T-helper 1 cell treated with Interleukin-12 subunit alpha and Interleukin-12 subunit beta and Interleukin-4 antibody, amounts not matched to agents 30 ng/mL and 1 ng/mL, for 36 hours (primary cell): ENCODE results near the gene KCNJ4. TPM values are rescaled to one million over a fixed set of nuclear protein-coding genes. Genes with fewer than 3 reads are reported as not detected.

Source experiments
- intact Hi-C: fragments of 100-400 bp; cut with micrococcal nuclease; formaldehyde crosslinking; loops from one replicate; pipeline ENCODE4 v1.15.1; 2024
- total RNA-seq: library from RNA; stranded (reverse); gene quantifications from 2 replicates; pipeline ENCODE4 v1.2.3, GENCODE V29; 2022

Gene KCNJ4
- total RNA-seq, 1 donor from 2014 or later, result not detected

DNA sequence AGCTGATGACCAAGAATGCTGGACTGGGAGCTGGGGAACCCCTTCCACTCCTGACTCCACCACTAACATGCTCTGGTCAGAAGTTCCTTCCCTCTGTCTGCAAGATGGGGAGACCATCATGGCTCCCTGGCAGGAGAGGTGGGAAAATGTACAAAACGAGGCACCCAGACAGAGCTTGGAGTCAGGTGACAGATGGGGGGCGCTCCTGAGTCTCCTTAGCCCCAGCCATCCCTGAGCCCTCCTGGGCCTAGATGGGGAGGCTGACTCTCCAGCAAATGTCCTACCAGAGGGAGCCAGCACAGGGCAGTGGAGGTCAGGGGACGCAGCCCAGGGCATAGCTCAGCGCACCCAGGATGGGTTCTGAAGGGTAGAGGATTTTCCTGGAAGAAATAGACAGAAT lies 20.0 kb downstream of the KCNJ4 start:
- intact Hi-C loops, result no loop called here

DNA sequence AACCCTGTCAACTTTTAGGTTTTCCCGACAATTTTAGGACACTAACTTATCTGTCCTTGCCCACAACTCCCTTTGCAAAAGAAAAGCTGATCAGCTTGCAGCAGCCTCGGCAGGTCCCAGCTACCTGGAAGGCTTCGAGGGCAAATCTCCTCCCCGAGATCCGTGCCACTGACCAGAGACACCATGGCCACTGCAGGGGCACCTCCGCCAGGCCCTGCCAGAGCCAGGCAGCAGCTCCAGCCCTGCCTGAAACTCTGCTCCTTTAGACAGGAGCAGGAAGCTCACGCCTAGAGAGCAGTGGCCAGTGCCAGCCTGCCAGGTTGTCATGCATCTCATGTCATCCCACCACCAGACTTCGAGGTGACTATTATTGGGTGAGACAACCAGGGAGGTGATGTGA lies 21.1 kb downstream of the KCNJ4 start:
- intact Hi-C loops, result no loop called here

DNA sequence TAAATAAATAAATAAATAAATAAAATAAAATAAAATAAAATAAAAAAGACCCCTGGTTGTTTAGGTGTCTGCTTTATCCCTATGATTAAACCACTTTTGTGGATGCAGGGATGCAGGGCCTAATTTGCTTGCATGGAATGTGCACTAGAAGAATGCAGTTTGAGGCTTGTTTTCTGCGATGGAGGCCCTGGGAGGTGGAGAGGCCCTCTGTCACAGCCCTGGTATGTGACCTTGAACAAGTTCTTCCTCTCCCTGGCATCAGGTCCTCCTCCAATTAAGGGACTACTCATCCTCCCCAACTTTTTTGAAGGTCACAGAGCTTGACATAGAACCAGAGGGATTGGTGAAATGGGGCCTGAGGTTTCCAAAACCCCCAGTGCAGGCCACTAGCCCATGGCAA lies 22.7 kb downstream of the KCNJ4 start:
- intact Hi-C loops, result no loop called here

DNA sequence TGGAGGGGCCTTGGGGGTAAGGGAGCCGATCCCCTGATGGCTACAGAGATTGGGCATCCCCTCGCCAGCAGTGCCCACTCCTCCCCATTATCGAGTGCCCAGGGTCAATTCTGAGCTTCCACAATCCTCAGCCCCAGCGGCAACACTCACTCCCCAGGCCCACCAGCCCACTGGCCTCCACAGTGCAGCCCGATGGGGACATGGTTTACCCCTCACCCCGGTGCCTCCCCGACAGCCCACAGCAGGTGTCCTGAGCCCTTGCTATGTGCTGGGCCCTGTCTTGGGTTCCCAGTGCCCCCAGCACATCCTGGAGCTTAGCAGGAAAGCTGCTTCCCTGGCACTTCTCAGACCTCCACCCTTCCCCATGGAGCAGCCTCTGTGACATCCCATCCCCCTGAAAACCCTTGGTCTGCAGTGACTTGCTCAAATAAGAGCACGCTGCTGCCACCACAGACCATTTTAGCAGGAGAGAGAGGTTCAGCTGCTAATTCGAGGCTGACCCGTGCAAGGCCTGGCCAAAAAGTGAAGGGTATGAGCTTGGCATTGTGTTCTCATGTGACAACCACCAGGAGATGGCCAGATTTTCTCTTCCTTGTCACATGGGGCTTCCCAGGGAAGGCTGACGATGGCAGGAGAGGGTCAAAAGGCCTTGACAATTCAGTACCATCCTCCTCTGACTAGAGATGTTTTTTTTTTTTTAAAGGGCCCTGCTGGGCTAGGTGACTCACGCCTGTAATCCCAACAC lies 23.6 kb downstream of the KCNJ4 start:
- intact Hi-C loops, result no loop called here

DNA sequence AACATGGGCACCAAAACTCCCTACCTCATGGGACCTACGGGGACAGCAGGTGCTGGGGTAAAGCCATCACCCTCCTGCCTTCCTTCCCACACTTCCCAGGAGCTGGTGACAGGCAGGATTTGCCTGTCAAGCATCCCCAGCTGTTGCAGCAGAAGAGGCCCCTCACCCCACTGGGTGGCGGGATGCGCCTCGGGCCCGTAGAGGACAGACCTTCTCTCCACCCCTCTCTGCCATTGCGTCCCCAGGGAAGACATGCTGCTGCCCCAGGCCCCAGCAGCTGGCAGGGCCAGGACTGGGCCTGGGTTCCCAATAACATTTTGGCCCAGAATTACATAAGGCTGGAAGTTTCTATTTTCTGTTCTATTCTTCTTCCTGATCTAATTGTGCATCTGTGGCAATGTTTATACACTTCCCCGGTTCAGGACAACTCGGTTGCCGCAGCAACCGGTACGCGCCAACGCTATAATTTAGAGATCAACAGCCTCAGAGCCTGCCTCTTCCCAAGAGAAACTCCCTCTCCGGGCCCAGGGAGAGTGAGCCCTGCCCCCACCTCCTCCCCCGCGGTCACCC lies 25.4 kb downstream of the KCNJ4 start:
- intact Hi-C loops, result no loop called here

DNA sequence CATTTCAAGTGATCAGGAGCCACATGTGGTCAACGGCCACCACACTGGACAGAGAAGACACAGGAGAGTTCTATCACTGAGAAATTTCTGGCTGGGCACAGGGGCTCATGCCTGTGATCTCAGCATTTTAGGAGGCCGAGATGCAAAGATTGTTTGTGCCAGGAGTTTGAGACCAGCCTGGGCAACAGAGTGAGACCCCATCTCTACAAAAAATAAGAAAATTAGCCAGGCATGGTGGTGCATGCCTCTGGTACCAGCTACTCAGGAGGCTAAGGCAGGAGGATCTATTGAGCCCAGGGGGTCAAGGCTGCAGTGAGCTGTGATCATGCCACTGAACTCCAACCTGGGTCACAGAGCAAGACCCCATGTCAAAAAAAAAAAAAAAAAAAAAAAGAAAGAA lies 26.3 kb downstream of the KCNJ4 start:
- intact Hi-C loops, result no loop called here

DNA sequence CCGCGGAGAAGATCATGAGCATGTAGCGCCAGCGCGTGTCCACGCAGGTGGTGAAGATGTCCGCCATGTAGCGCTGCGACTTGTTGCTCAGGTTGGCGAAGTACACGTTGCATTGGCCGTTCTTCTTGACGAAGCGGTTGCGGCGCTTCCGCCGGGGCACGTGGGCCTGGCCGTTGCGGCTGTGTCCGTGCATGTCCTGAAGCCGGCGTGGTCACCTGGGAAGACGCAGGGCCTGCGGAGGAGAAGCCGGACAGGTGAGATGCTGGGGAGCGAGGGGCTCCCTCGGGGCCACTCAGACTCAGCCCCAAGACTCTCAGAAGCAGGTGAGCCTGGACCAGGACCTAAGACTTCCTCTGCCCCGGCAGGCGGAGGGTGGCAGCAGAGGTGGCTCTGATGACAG lies 27.1 kb downstream of the KCNJ4 start:
- intact Hi-C loops, result no loop called here

DNA sequence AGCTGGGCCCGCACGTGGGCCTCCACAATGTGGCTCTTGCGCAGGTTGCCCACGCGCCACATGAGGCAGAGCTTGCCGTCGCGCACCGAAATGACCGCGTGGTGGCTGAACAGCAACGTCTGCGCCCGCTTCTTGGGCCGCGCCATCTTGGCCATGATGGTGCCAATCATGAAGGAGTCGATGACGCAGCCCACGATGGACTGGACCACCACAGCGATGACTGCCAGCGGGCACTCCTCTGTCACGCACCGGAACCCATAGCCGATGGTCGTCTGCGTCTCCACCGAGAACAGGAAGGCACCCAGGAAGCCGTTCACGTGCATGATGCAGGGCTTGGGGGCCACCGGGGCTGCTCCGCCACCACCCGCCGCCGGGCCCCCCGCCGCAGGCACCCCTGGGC lies 27.5 kb downstream of the KCNJ4 start:
- intact Hi-C loops, result no loop called here

DNA sequence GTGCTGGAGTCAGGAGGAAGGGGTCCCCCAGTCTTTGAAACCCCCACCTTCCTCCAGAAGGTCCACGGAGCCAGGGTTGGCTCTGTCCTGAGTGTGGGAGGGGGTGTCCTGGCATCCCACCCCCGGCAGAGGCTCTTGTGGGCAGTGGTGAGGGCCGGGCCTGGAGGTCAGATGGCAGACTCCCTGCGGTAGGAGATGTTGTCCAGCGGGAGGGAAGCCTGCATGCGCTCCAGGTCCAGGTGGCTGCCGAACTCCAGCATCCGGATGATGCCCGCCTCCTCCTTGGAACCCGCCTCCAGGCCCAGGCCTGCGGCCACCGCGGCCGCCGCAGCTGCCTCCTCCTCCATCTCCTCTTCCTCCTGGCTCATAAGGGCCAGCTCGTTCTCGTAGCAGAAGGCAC lies 28.4 kb downstream of the KCNJ4 start:
- intact Hi-C loops, result no loop called here

DNA sequence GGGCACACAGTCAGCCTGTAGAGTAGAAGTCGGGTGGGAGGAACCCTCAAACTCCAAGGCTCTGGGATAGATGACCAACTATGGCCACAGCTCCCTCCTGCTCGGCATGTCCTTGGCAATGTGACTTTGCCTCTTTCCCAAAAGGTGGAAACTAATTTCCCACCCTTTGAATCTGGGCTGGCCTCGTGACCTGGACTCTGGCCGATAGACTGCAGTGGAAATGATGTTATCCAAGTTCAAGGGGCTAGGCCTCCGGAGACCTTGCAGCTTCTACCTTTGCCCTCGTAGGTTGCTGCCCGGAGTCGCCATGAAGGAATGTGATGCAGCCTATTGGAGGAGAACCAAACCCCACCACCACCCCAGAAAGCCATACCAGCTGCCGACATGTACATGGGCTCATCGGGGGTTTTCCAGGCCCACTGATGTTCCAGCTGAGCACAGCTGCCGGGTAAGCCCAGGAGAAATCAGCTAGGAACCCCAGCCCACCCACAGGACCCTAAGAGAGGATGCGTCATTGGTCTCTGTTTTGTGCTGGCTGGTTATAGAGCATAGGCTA lies 30.4 kb downstream of the KCNJ4 start:
- intact Hi-C loops, result no loop called here

DNA sequence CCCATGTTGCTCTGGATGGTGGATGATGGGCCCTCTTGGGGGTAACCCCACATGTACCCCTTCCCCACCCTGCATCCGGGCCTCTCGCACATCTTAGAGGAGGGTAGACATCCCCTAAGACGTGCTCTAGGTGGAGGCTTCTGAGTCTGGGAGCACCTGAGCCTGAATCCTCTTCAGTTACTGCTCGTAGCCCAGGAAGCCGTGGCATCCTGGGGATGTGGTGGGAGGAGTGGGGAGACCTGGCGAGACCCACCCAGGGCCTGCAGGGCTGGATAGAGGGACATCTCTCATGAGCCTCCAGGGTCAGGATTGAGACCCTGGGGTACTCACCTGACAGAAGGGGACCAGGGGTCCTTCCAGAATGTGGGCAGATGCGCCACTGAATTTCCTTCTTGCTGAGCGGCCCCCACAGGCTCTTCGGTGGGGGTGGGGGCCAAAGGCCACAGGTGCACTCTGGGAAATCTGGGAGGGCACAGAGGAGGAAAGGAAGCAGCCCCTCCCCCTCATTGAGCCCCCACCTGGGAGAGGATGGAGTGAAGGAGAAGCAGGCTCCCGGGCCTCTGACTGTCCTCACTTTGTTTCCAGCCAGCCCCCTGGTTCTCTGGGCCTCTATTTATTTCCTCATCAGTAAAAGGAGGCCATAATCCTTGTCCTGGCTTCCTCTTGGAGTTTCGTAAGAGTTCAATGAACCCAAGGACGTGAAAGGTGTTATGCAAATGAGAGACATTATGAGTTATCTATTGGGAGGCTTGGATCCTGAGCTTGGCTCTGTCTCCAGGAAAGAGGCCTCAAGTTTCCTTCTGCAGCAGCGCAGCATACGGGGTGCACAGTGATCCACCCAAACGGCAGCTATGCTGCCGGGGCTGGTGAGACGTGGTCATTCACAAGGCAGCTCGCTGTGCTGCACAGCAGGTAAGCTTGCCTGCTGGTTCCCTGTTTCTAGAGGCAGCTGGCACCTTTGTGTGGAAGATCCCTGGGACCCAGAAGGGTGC lies 31.2 kb downstream of the KCNJ4 start:
- intact Hi-C loops, result no loop called here

DNA sequence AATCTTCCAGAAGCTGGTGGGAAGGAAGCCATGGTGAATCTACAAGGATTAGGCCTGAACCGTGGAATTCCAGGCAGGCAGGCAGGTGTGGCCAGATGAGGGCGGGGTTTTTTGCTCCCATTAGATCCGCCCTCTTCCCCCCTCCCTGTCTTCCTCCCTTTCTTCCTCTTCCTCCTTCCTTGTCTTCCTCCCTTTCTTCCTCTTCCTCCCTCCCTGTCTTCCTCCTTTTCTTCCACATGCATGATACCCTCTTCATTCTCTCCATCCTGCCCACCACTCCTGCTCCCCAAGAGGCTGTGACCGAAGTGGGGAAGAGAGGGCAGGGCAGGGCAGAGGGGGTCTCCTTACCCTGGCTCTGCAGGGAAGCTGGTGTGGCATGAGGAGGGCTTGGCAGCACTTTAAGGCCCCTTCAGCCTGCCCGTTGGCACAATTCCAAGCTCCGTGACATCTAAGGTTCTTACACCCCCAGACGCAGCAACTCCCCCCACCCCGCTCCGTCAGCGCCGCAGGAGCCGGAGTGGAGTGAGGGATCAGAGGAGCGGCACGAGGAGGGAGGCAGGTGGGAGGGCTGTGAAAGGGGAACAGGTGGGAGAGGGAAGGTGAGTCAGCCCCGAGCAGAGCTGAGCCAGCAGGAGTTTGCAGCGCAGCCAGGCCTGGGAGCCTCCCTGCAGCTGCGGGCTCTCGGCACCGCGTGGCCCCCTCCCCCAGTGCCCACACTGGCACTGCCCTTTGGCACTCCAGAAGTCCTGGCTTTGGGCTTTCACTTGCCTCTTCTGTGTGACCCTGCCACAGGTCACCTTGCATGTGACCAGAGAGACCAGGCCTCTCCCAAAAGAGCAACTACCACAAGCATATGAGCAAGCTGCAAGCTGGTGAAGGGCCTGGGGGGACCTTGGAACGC lies 32.1 kb downstream of the KCNJ4 start:
- intact Hi-C loops, result no loop called here

DNA sequence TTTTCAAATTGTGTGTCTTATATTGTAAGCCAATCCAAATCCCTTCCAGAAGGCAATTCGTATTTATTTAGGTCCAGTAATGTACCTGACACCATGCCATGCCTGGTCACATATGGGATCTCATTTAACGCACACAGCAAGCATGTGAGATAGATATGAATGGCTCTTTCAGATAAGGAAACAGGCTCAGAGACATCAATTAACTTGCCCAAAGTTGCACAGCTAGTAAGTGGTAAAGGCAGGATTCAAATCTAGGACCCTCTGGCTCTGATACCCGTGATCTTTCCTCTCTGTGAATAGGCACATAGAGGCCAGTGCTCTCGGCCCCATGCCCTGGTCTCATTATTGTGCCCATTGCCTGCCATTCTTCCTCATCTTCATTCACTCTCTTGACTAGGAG lies 34.3 kb downstream of the KCNJ4 start:
- intact Hi-C loops, result no loop called here

DNA sequence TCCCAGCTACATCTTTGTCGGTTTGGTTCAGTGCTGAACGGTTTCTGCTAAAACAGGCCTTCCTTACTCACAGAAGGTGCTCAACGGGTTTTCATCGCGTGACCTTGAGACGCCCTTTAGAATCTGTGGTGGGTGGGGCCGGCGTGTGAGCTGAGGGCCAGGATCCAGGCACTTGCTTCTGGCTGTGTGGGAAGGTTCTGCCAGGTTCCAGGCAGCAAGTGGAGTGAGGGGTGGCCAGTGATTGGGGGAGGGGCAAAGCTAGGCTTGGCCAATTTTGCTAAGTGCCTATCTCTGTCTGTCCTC lies 35.2 kb downstream of the KCNJ4 start:
- intact Hi-C loops, result no loop called here

DNA sequence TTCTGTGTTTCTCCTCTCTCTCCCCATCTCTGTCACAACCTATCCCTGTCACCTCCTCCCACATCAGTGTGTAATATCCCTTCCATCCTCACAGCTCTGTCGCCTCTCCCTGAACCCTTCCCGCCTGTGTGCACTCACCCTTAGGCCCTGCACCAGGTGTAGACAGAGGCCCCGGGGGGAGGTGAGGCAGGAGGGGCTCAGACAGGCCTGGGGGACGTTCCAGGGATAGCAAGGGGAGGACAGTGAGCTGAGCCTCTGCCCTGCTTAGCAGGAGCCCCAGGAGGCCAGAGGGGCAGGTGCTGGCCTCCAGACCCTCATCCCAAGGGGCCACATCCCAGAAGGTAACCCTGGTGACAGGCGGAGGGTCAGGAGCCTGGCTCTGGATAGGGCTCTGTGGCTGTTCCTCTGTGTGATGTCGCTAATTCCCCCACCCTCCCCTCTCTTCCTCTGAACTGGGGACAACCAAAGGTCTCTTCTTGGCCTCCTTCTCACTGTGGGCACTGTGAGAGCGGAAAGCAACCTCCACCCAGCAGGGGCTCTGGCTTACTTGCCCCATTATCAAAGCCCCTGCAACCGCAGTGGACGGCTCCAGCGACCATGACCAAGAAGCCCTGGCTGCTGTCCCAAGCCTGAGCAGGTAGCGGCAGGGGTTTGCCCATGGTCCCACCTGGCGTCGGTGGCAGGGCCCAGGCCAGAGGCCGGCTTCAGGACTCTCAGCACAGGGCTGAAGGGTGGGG lies 35.7 kb downstream of the KCNJ4 start:
- intact Hi-C loops, result no loop called here

DNA sequence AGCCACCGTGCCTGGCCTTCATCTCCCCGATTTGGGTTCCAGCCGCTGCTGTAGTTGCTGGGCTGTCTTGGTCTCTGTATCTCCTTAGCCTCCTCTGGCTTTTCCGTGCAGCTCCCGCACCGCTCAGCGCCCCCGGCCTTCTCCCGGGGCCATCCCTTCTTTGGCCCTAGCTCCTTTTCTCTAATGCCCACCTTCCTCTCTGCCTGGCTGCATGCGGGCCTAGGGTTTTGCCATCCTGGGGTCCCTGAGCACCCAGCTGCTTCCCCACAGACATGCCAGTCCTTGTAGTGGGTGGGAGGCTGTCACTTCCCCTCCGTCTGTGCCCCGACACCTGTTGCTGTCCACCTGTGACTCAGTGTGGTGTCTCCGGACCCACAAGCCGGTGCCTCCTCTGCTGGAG lies 36.4 kb downstream of the KCNJ4 start:
- intact Hi-C loops, result no loop called here

DNA sequence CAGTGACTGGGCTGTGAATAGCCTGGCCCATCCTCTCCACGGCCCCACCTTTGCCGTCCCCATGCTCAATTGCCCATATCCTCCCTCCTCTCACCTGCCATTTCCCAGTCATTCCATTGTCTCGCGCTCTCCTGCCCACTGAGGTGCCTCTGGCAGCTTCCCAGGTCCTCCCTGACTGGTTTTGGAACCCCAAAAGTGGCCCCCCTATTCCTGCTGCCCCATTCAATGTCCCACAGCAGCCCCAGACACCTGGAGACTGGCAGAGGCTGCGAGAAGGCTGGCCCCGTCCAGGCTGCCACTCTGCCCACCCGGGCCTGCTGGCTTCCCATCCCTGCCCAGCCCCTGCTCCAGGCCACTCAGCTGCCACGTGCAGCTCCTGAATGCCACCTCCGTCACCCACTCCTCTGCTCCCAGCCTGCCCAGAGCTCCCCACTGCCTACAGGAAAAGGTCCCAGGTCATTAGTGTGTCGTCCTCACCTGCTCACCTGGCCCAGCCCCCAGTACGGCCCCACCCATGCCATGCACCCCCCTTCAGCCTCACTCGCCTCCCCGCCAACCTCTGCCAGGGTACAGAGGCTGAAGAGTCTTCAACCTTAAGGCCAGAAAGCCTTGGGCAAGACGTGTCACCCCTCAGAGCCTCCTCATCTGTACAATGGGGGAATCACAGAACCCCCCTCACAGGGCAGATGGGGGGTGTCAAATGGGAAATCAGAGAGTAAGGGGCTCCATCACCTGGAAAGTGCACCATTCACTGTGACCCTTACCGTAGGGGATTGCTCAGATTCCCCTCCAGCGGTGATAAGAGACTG lies 37.5 kb downstream of the KCNJ4 start:
- intact Hi-C loops, result no loop called here

DNA sequence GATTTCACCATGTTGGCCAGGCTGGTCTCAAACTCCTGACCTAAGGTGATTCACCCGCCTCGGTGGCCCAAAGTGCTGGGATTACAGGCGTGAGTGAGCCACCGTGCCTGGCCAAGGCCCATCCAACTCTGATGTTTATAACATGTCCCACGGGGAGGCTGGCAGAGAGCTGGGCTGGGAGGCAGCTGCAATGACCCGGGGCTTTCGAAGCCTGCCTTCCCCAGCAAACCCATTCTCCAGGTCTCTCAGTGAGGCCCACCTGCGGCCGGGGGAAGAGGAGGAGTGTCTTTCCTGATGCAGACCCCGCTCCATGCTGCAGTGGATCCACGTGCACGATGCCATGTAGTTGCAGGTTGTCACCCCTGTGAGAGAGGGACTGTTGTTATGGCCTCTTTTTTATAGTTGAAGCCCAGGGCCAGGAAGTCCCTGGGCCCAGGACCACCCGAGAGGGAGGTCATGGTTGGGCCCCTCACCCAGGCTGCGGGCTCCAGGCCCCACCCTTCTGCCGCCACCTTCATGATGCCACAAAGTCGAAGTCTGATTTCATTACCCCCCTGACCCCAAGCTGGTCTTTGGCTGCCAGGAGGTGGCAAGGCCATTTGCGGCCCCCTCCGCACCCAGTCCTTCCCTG lies 38.3 kb downstream of the KCNJ4 start:
- intact Hi-C loops, result no loop called here
